ENCODE measurements around the gene CSF1R.
"Not testable (repeated sequence)": the region's sequence is repeated elsewhere in the genome, so short reads cannot be mapped to it uniquely, and the experiment has no call there.

Gene CSF1R

GRCh38 chr5:150107909-150108447 lies 21.6 kb upstream of the CSF1R start:
- H3K4me3 ChIP-seq (ENCODE audit: low read length): no peak overlapping the region

GRCh38 chr5:150106674-150107426 lies 20.5 kb upstream of the CSF1R start:
- peaks cover 3% of the 10 kb centered on the region for H3K27me3 ChIP-seq (ENCODE audit: control insufficient read depth, insufficient read depth, low read length)

More at GRCh38 chr5:150107909-150108447, 21.6 kb upstream of the CSF1R start:
- Histone ChIP-seq H3K36me3 (ENCODE audit: control insufficient read depth, insufficient read depth, low read length) (no peaks in the 10 kb centered on the region), H3K27me3 (ENCODE audit: control insufficient read depth, insufficient read depth, low read length) (peaks cover 3% of the 10 kb centered on the region), H3K4me1 (ENCODE audit: control insufficient read depth, insufficient read depth, low read length) (peaks cover 14% of the 10 kb centered on the region), H3K9ac (ENCODE audit: low read length) (no peak overlapping the region), H3K9me3 (ENCODE audit: control insufficient read depth, low read length) (no peaks in the 10 kb centered on the region)

GRCh38 chr5:150105928-150106615 lies 19.7 kb upstream of the CSF1R start:
- Histone ChIP-seq H3K4me3 (ENCODE audit: low read length) (no peak overlapping the region), H3K9me3 (ENCODE audit: control insufficient read depth, low read length) (no peaks in the 10 kb centered on the region), H3K9ac (ENCODE audit: low read length) (no peak overlapping the region), H3K4me1 (ENCODE audit: control insufficient read depth, insufficient read depth, low read length) (peaks cover 8% of the 10 kb centered on the region), H3K36me3 (ENCODE audit: control insufficient read depth, insufficient read depth, low read length) (no peaks in the 10 kb centered on the region), H3K27me3 (ENCODE audit: control insufficient read depth, insufficient read depth, low read length) (peaks cover 3% of the 10 kb centered on the region)

More at GRCh38 chr5:150106674-150107426, 20.5 kb upstream of the CSF1R start:
- Histone ChIP-seq H3K4me1 (ENCODE audit: control insufficient read depth, insufficient read depth, low read length) (peaks cover 8% of the 10 kb centered on the region), H3K9ac (ENCODE audit: low read length) (no peak overlapping the region), H3K9me3 (ENCODE audit: control insufficient read depth, low read length) (no peaks in the 10 kb centered on the region), H3K4me3 (ENCODE audit: low read length) (no peak overlapping the region), H3K36me3 (ENCODE audit: control insufficient read depth, insufficient read depth, low read length) (no peaks in the 10 kb centered on the region)

- H3K36me3 ChIP-seq (ENCODE audit: control insufficient read depth, insufficient read depth, low read length): no peaks in the 10 kb centered on the region
- H3K27me3 ChIP-seq (ENCODE audit: control insufficient read depth, insufficient read depth, low read length): peaks cover 3% of the 10 kb centered on the region
- no peak overlapping the region for H3K4me3 ChIP-seq (ENCODE audit: low read length)
- no peaks in the 10 kb centered on the region for H3K9me3 ChIP-seq (ENCODE audit: control insufficient read depth, low read length)
- peaks cover 8% of the 10 kb centered on the region for H3K4me1 ChIP-seq (ENCODE audit: control insufficient read depth, insufficient read depth, low read length)
- no peak overlapping the region for H3K9ac ChIP-seq (ENCODE audit: low read length)
Observed at GRCh38 chr5:150104550-150104870, 18.2 kb upstream of the CSF1R start.

- H3K9me3 ChIP-seq (ENCODE audit: control insufficient read depth, low read length): no peaks in the 10 kb centered on the region
Observed at GRCh38 chr5:150103678-150104549, 17.6 kb upstream of the CSF1R start.

GRCh38 chr5:150101023-150101422 lies 14.7 kb upstream of the CSF1R start:
- Histone ChIP-seq H3K27me3 (ENCODE audit: control insufficient read depth, insufficient read depth, low read length) (peaks cover 3% of the 10 kb centered on the region), H3K4me3 (ENCODE audit: low read length) (no peak overlapping the region), H3K9ac (ENCODE audit: low read length) (no peak overlapping the region), H3K36me3 (ENCODE audit: control insufficient read depth, insufficient read depth, low read length) (no peaks in the 10 kb centered on the region), H3K9me3 (ENCODE audit: control insufficient read depth, low read length) (no peaks in the 10 kb centered on the region), H3K4me1 (ENCODE audit: control insufficient read depth, insufficient read depth, low read length) (no peaks in the 10 kb centered on the region)

More at GRCh38 chr5:150103678-150104549, 17.6 kb upstream of the CSF1R start:
- no peak overlapping the region for H3K4me3 ChIP-seq (ENCODE audit: low read length)
- no peaks in the 10 kb centered on the region for H3K27me3 ChIP-seq (ENCODE audit: control insufficient read depth, insufficient read depth, low read length)
- H3K9ac ChIP-seq (ENCODE audit: low read length): no peak overlapping the region
- H3K4me1 ChIP-seq (ENCODE audit: control insufficient read depth, insufficient read depth, low read length): peaks cover 8% of the 10 kb centered on the region
- no peaks in the 10 kb centered on the region for H3K36me3 ChIP-seq (ENCODE audit: control insufficient read depth, insufficient read depth, low read length)

GRCh38 chr5:150097152-150097551 lies 10.8 kb upstream of the CSF1R start:
- H3K9me3 ChIP-seq (ENCODE audit: control insufficient read depth, low read length): no peaks in the 10 kb centered on the region
- H3K4me3 ChIP-seq (ENCODE audit: low read length): no peak overlapping the region
- H3K4me1 ChIP-seq (ENCODE audit: control insufficient read depth, insufficient read depth, low read length): no peaks in the 10 kb centered on the region
- H3K36me3 ChIP-seq (ENCODE audit: control insufficient read depth, insufficient read depth, low read length): no peaks in the 10 kb centered on the region
- peaks cover 3% of the 10 kb centered on the region for H3K27me3 ChIP-seq (ENCODE audit: control insufficient read depth, insufficient read depth, low read length)
- no peak overlapping the region for H3K9ac ChIP-seq (ENCODE audit: low read length)

GRCh38 chr5:150092159-150092787 lies 5.9 kb upstream of the CSF1R start:
- Histone ChIP-seq H3K36me3 (ENCODE audit: control insufficient read depth, insufficient read depth, low read length) (no peaks in the 10 kb centered on the region), H3K27me3 (ENCODE audit: control insufficient read depth, insufficient read depth, low read length) (peaks cover 3% of the 10 kb centered on the region), H3K4me1 (ENCODE audit: control insufficient read depth, insufficient read depth, low read length) (no peaks in the 10 kb centered on the region), H3K4me3 (ENCODE audit: low read length) (no peak overlapping the region), H3K9me3 (ENCODE audit: control insufficient read depth, low read length) (no peaks in the 10 kb centered on the region), H3K9ac (ENCODE audit: low read length) (no peak overlapping the region)

GRCh38 chr5:150085191-150085912 lies 1.0 kb downstream of the CSF1R start:
- H3K4me3 ChIP-seq (ENCODE audit: low read length): no peak overlapping the region
- no peaks in the 10 kb centered on the region for H3K27me3 ChIP-seq (ENCODE audit: control insufficient read depth, insufficient read depth, low read length)
- H3K9ac ChIP-seq (ENCODE audit: low read length): no peak overlapping the region
- no peaks in the 10 kb centered on the region for H3K36me3 ChIP-seq (ENCODE audit: control insufficient read depth, insufficient read depth, low read length)
- no peaks in the 10 kb centered on the region for H3K9me3 ChIP-seq (ENCODE audit: control insufficient read depth, low read length)
- H3K4me1 ChIP-seq (ENCODE audit: control insufficient read depth, insufficient read depth, low read length): no peaks in the 10 kb centered on the region

- H3K9me3 ChIP-seq (ENCODE audit: control insufficient read depth, low read length); H3K36me3 ChIP-seq (ENCODE audit: control insufficient read depth, insufficient read depth, low read length); H3K4me1 ChIP-seq (ENCODE audit: control insufficient read depth, insufficient read depth, low read length); H3K9ac ChIP-seq (ENCODE audit: low read length); H3K27me3 ChIP-seq (ENCODE audit: control insufficient read depth, insufficient read depth, low read length); H3K4me3 ChIP-seq (ENCODE audit: low read length): not testable (repeated sequence)
Observed at GRCh38 chr5:150084754-150085153, 1.6 kb downstream of the CSF1R start.

GRCh38 chr5:150082889-150083288 lies 3.5 kb downstream of the CSF1R start:
- Histone ChIP-seq H3K4me3 (ENCODE audit: low read length) (no peak overlapping the region), H3K9ac (ENCODE audit: low read length) (no peak overlapping the region), H3K36me3 (ENCODE audit: control insufficient read depth, insufficient read depth, low read length) (no peaks in the 10 kb centered on the region), H3K4me1 (ENCODE audit: control insufficient read depth, insufficient read depth, low read length) (no peaks in the 10 kb centered on the region), H3K9me3 (ENCODE audit: control insufficient read depth, low read length) (no peaks in the 10 kb centered on the region), H3K27me3 (ENCODE audit: control insufficient read depth, insufficient read depth, low read length) (peaks cover 3% of the 10 kb centered on the region)

All from mucosa of stomach (tissue), 1 donor.